ENCODE measurements around the gene ARID5A.

Gene ARID5A

GRCh38 chr2:96506907-96507240, 29.7 kb upstream of the ARID5A start:
- Histone ChIP-seq H3K27ac (ENCODE audit: insufficient read depth, low read length, poor library complexity, severe bottlenecking) (no peak overlapping the region), H3K4me1 (ENCODE audit: control insufficient read depth, insufficient read depth, low read length, poor library complexity, severe bottlenecking) (peaks cover 16% of the 10 kb centered on the region)
- DNase-seq: no peak

DNA sequence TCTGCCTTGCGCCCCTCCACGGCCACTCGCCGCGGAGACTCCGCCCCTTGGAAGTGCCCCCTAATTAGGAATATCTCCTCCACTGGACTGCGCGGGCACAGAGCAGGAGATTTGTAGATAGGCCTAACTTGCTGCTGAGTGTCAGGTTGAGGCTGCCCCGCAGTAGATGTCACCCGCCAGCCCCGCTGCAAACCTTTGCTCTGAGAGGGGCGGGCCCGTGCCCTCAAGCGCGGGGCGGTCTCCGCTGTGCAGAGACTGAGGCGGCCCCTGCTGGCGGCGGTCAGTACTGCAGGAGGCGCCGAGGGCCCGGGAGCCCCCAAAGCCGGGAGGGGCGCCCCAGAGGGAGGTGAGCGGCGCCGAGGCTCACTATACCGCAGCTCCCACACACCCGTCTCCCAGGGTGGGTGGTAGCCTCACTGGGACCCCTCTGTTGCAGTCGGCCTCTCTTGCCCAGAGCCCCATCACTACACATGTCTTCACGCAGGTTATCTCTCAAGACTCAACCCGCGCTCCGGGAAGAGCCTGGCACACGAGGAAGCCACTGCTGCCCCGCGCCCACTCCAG, 28.5 kb upstream of the ARID5A start:
- H3K27me3 ChIP-seq (replicated peaks; ENCODE audit: control insufficient read depth, insufficient read depth, low read length, poor library complexity, severe bottlenecking): peaks cover 4% of the 10 kb centered on the region

More at GRCh38 chr2:96506907-96507240, 29.7 kb upstream of the ARID5A start:
- Histone ChIP-seq H3K36me3 (ENCODE audit: control insufficient read depth, insufficient read depth, low read length) (no peaks in the 10 kb centered on the region), H3K27me3 (replicated peaks; ENCODE audit: control insufficient read depth, insufficient read depth, low read length, poor library complexity, severe bottlenecking) (peaks cover 4% of the 10 kb centered on the region), H3K4me3 (ENCODE audit: insufficient read depth, low read depth, low read length, poor library complexity, severe bottlenecking) (no peak overlapping the region), H3K9me3 (ENCODE audit: control insufficient read depth, low read length) (no peaks in the 10 kb centered on the region)

GRCh38 chr2:96508521-96509113, 27.9 kb upstream of the ARID5A start:
- H3K4me3 ChIP-seq (ENCODE audit: insufficient read depth, low read depth, low read length, poor library complexity, severe bottlenecking): peak overlapping the region; percentile 38
- peaks cover 11% of the 10 kb centered on the region for H3K4me1 ChIP-seq (ENCODE audit: control insufficient read depth, insufficient read depth, low read length, poor library complexity, severe bottlenecking)
- H3K36me3 ChIP-seq (ENCODE audit: control insufficient read depth, insufficient read depth, low read length): no peaks in the 10 kb centered on the region
- no peak for DNase-seq
- H3K27me3 ChIP-seq (replicated peaks; ENCODE audit: control insufficient read depth, insufficient read depth, low read length, poor library complexity, severe bottlenecking): peaks cover 4% of the 10 kb centered on the region
- no peak overlapping the region for H3K27ac ChIP-seq (ENCODE audit: insufficient read depth, low read length, poor library complexity, severe bottlenecking)
- H3K9me3 ChIP-seq (ENCODE audit: control insufficient read depth, low read length): no peaks in the 10 kb centered on the region

More for the DNA sequence above, 28.5 kb upstream of the ARID5A start:
- Histone ChIP-seq H3K9me3 (ENCODE audit: control insufficient read depth, low read length) (no peaks in the 10 kb centered on the region), H3K27ac (ENCODE audit: insufficient read depth, low read length, poor library complexity, severe bottlenecking) (no peak overlapping the region), H3K4me3 (ENCODE audit: insufficient read depth, low read depth, low read length, poor library complexity, severe bottlenecking) (peak overlapping the region; percentile 38), H3K36me3 (ENCODE audit: control insufficient read depth, insufficient read depth, low read length) (no peaks in the 10 kb centered on the region), H3K4me1 (ENCODE audit: control insufficient read depth, insufficient read depth, low read length, poor library complexity, severe bottlenecking) (peaks cover 11% of the 10 kb centered on the region)
- DNase-seq: peak; percentile 73 to 78 (median 78)

DNA sequence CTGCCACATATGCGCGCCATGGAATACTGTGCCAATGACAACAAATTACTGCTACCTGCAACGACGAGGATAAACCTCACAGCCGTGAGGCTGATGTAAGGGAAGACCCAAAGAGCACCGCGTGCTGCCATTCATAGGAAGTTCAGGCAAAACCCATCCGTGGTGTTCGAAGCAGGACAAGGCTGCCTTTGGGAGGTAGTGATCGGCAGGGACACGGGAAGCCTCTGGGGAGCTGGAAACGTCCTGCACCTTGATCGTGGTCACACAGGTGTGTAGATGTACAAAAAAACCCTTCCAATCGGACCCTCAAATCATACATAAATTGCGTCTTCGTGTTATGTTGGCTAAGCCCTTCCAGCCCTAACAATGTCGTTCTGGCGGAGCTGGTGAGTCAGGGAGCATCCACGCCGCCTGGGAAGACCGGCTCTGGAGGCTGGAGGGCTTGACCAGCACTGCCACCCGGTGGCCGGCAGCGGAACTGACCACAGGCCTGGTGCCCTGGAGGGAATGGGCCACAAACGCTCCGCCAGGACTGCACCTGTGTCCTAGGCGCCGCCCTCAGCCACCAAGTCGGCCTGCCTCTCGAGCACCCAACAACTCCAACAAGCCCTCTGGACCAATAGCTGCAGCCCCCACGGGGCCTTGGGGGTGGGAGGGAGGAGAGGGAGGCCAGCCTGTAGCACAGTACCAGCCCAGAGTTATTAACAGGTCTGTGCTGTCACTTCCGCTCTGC, 27.3 kb upstream of the ARID5A start:
- H3K36me3 ChIP-seq (ENCODE audit: control insufficient read depth, insufficient read depth, low read length): no peaks in the 10 kb centered on the region
- no peak overlapping the region for H3K27ac ChIP-seq (ENCODE audit: insufficient read depth, low read length, poor library complexity, severe bottlenecking)
- H3K4me3 ChIP-seq (ENCODE audit: insufficient read depth, low read depth, low read length, poor library complexity, severe bottlenecking): no peak overlapping the region
- peaks cover 11% of the 10 kb centered on the region for H3K4me1 ChIP-seq (ENCODE audit: control insufficient read depth, insufficient read depth, low read length, poor library complexity, severe bottlenecking)
- H3K9me3 ChIP-seq (ENCODE audit: control insufficient read depth, low read length): no peaks in the 10 kb centered on the region
- DNase-seq: peak in 2 of 3 donors; percentile 11 to 29
- peaks cover 4% of the 10 kb centered on the region for H3K27me3 ChIP-seq (replicated peaks; ENCODE audit: control insufficient read depth, insufficient read depth, low read length, poor library complexity, severe bottlenecking)

GRCh38 chr2:96509847-96510230, 26.7 kb upstream of the ARID5A start:
- H3K36me3 ChIP-seq (ENCODE audit: control insufficient read depth, insufficient read depth, low read length): no peaks in the 10 kb centered on the region
- no peak overlapping the region for H3K4me3 ChIP-seq (ENCODE audit: insufficient read depth, low read depth, low read length, poor library complexity, severe bottlenecking)
- H3K4me1 ChIP-seq (ENCODE audit: control insufficient read depth, insufficient read depth, low read length, poor library complexity, severe bottlenecking): peaks cover 11% of the 10 kb centered on the region
- no peaks in the 10 kb centered on the region for H3K9me3 ChIP-seq (ENCODE audit: control insufficient read depth, low read length)
- no peak overlapping the region for H3K27ac ChIP-seq (ENCODE audit: insufficient read depth, low read length, poor library complexity, severe bottlenecking)
- no peak for DNase-seq
- peaks cover 4% of the 10 kb centered on the region for H3K27me3 ChIP-seq (replicated peaks; ENCODE audit: control insufficient read depth, insufficient read depth, low read length, poor library complexity, severe bottlenecking)

- H3K27ac ChIP-seq (ENCODE audit: insufficient read depth, low read length, poor library complexity, severe bottlenecking): no peak overlapping the region
- peaks cover 4% of the 10 kb centered on the region for H3K27me3 ChIP-seq (replicated peaks; ENCODE audit: control insufficient read depth, insufficient read depth, low read length, poor library complexity, severe bottlenecking)
- DNase-seq: no peak
- no peak overlapping the region for H3K4me3 ChIP-seq (ENCODE audit: insufficient read depth, low read depth, low read length, poor library complexity, severe bottlenecking)
- H3K4me1 ChIP-seq (ENCODE audit: control insufficient read depth, insufficient read depth, low read length, poor library complexity, severe bottlenecking): peaks cover 11% of the 10 kb centered on the region
- H3K9me3 ChIP-seq (ENCODE audit: control insufficient read depth, low read length): no peaks in the 10 kb centered on the region
- H3K36me3 ChIP-seq (ENCODE audit: control insufficient read depth, insufficient read depth, low read length): no peaks in the 10 kb centered on the region
Measured at GRCh38 chr2:96510931-96511595, 25.5 kb upstream of the ARID5A start.

DNA sequence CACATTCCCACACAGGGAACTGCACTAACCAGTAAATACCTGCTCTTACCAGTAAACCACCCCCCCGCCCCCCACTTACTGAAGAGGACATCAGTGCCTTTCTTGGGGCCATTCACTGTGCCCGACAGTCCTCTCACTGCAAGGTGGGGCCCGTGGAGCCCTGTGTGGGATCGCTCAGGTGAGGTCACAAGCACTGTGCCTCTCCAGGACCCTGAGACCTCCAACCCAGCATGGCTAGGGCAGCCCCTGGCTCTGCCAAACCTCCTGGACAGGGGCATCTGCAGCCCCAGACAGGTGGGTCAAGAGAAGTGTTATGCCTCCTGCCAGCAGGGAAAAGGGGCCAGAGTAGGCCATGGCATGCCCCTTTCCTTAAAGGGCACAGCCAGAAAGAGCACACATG, 24.7 kb upstream of the ARID5A start:
- no peak for DNase-seq
- Histone ChIP-seq H3K27ac (ENCODE audit: insufficient read depth, low read length, poor library complexity, severe bottlenecking) (no peak overlapping the region), H3K9me3 (ENCODE audit: control insufficient read depth, low read length) (no peaks in the 10 kb centered on the region), H3K36me3 (ENCODE audit: control insufficient read depth, insufficient read depth, low read length) (no peaks in the 10 kb centered on the region), H3K4me3 (ENCODE audit: insufficient read depth, low read depth, low read length, poor library complexity, severe bottlenecking) (no peak overlapping the region), H3K27me3 (replicated peaks; ENCODE audit: control insufficient read depth, insufficient read depth, low read length, poor library complexity, severe bottlenecking) (peaks cover 4% of the 10 kb centered on the region), H3K4me1 (ENCODE audit: control insufficient read depth, insufficient read depth, low read length, poor library complexity, severe bottlenecking) (peaks cover 11% of the 10 kb centered on the region)

- Histone ChIP-seq H3K27ac (ENCODE audit: insufficient read depth, low read length, poor library complexity, severe bottlenecking) (no peak overlapping the region), H3K9me3 (ENCODE audit: control insufficient read depth, low read length) (no peaks in the 10 kb centered on the region), H3K36me3 (ENCODE audit: control insufficient read depth, insufficient read depth, low read length) (no peaks in the 10 kb centered on the region), H3K4me1 (ENCODE audit: control insufficient read depth, insufficient read depth, low read length, poor library complexity, severe bottlenecking) (peaks cover 11% of the 10 kb centered on the region), H3K27me3 (replicated peaks; ENCODE audit: control insufficient read depth, insufficient read depth, low read length, poor library complexity, severe bottlenecking) (peaks cover 4% of the 10 kb centered on the region), H3K4me3 (ENCODE audit: insufficient read depth, low read depth, low read length, poor library complexity, severe bottlenecking) (no peak overlapping the region)
- no peak for DNase-seq
Measured at GRCh38 chr2:96512341-96512740, 24.2 kb upstream of the ARID5A start.

- no peaks in the 10 kb centered on the region for H3K9me3 ChIP-seq (ENCODE audit: control insufficient read depth, low read length)
- no peak for DNase-seq
- H3K27me3 ChIP-seq (replicated peaks; ENCODE audit: control insufficient read depth, insufficient read depth, low read length, poor library complexity, severe bottlenecking): no peaks in the 10 kb centered on the region
Measured at GRCh38 chr2:96514521-96514920, 22.0 kb upstream of the ARID5A start.

GRCh38 chr2:96517079-96517478, 19.5 kb upstream of the ARID5A start:
- no peak overlapping the region for H3K4me3 ChIP-seq (ENCODE audit: insufficient read depth, low read depth, low read length, poor library complexity, severe bottlenecking)

More at GRCh38 chr2:96514521-96514920, 22.0 kb upstream of the ARID5A start:
- Histone ChIP-seq H3K27ac (ENCODE audit: insufficient read depth, low read length, poor library complexity, severe bottlenecking) (no peak overlapping the region), H3K4me1 (ENCODE audit: control insufficient read depth, insufficient read depth, low read length, poor library complexity, severe bottlenecking) (no peaks in the 10 kb centered on the region), H3K36me3 (ENCODE audit: control insufficient read depth, insufficient read depth, low read length) (no peaks in the 10 kb centered on the region), H3K4me3 (ENCODE audit: insufficient read depth, low read depth, low read length, poor library complexity, severe bottlenecking) (no peak overlapping the region)

More at GRCh38 chr2:96517079-96517478, 19.5 kb upstream of the ARID5A start:
- Histone ChIP-seq H3K4me1 (ENCODE audit: control insufficient read depth, insufficient read depth, low read length, poor library complexity, severe bottlenecking) (no peaks in the 10 kb centered on the region), H3K36me3 (ENCODE audit: control insufficient read depth, insufficient read depth, low read length) (no peaks in the 10 kb centered on the region), H3K27ac (ENCODE audit: insufficient read depth, low read length, poor library complexity, severe bottlenecking) (no peak overlapping the region), H3K9me3 (ENCODE audit: control insufficient read depth, low read length) (no peaks in the 10 kb centered on the region), H3K27me3 (replicated peaks; ENCODE audit: control insufficient read depth, insufficient read depth, low read length, poor library complexity, severe bottlenecking) (no peaks in the 10 kb centered on the region)
- no peak for DNase-seq

Measured in effector memory CD4-positive, alpha-beta T cell (primary cell).